Left ventricle myocardium inferior (tissue), 1 donor: ENCODE data around the gene MYT1. TPM values are rescaled to one million over a fixed set of nuclear protein-coding genes. Genes with fewer than 3 reads are reported as not detected.

ENCODE experiments used
- DNase-seq: peaks from one replicate; pipeline ENCODE4 v3.0.0-alpha.2; 2020
- H3K27ac ChIP-seq: fragments of 200-600 bp; replicated peaks from 2 replicates; pipeline ENCODE4 v1.8.0; 2021
- H3K27me3 ChIP-seq: fragments of 200-600 bp; 2 replicates; pipeline ENCODE4 v1.8.0; 2021; ENCODE audit warnings: low read depth
- H3K36me3 ChIP-seq: fragments of 200-600 bp; 2 replicates; pipeline ENCODE4 v1.8.0; 2021
- H3K4me1 ChIP-seq: fragments of 200-600 bp; 2 replicates; pipeline ENCODE4 v1.8.0; 2021
- H3K4me3 ChIP-seq: fragments of 200-600 bp; 2 replicates; pipeline ENCODE4 v1.8.0; 2021; ENCODE audit warnings: mild to moderate bottlenecking, moderate library complexity
- H3K9me3 ChIP-seq: fragments of 200-600 bp; replicated peaks from 2 replicates; pipeline ENCODE4 v1.8.0; 2021
- intact Hi-C: fragments of 100-400 bp; cut with micrococcal nuclease; formaldehyde crosslinking; loops from one replicate; pipeline ENCODE4 v1.11.0; 2022
- total RNA-seq: library from RNA; stranded (reverse); fragmentation: NEBNext Ultra II Directional; extraction: Animal tissue kit (Norgen Biotek cat#: 25700); gene quantifications from one replicate; pipeline ENCODE4 v1.2.1, GENCODE V29; 2021
- TF ChIP-seq, protein P1 (sequence below): fragments of 200-600 bp; IDR thresholded peaks from 2 replicates; pipeline ENCODE4 v1.8.0; 2021; ENCODE audit warnings: antibody characterized with exemption, mild to moderate bottlenecking, borderline replicate concordance
- donor health status: DM: no; HTN: yes; CAD: no; lungs with severe emphysema.

MYT1 gene
- total RNA-seq, 1 donor from 2014 or later: 0.11 TPM

DNA sequence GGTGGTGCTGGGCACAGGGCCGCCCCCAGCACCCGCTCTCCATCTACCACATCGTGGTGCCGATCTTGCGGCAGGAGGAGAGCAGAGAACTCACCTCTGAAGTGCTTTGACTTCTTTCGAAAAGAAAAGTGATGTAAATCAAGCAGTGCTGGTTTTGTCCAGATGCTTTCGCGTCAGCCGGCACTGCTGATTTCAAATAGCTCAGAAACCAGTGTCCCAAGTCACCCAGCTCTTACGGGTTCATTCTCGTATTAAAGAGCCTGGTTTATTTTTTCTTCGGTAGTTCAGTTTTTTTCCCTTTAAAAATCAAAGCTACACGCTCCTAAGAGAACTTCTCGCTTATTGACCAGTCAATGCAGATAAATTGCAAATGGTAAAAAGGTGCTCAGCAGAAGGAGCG lies 32.1 kb downstream of the MYT1 start:
- TF ChIP-seq, protein P1, sequence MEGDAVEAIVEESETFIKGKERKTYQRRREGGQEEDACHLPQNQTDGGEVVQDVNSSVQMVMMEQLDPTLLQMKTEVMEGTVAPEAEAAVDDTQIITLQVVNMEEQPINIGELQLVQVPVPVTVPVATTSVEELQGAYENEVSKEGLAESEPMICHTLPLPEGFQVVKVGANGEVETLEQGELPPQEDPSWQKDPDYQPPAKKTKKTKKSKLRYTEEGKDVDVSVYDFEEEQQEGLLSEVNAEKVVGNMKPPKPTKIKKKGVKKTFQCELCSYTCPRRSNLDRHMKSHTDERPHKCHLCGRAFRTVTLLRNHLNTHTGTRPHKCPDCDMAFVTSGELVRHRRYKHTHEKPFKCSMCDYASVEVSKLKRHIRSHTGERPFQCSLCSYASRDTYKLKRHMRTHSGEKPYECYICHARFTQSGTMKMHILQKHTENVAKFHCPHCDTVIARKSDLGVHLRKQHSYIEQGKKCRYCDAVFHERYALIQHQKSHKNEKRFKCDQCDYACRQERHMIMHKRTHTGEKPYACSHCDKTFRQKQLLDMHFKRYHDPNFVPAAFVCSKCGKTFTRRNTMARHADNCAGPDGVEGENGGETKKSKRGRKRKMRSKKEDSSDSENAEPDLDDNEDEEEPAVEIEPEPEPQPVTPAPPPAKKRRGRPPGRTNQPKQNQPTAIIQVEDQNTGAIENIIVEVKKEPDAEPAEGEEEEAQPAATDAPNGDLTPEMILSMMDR: no peak
- no peak for DNase-seq

DNA sequence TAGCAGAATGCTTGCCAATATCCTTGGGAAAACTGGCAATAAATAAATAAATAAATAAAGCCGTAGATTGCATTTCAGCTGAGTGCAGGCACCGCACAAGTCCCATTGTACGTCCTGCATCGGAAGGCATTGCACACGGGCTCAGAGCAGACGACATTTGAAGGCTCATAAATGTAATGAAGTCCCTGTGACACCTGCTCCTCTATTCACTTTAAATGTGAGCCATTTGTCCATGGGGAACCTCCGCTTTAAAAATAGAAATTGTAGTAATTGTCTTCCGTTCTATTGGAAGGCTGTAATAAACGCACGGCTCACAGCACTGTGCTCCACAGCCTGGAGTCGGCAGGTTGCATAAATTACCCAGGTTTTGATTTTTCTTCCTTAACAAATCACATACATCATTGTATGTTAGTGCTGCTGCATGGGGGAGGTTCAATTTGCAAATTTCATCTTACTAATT lies 32.6 kb downstream of the MYT1 start:
- TF ChIP-seq, protein P1: no peak
- Histone ChIP-seq H3K4me1 (no peaks in the 10 kb centered on the region), H3K27me3 (peaks cover 86% of the 10 kb centered on the region), H3K27ac (no peak overlapping the region), H3K4me3 (no peak overlapping the region), H3K36me3 (no peaks in the 10 kb centered on the region), H3K9me3 (no peaks in the 10 kb centered on the region)
- intact Hi-C loops: no loop called here
- DNase-seq: no peak

More for the DNA sequence above, 32.1 kb downstream of the MYT1 start:
- H3K4me3 ChIP-seq: no peak overlapping the region
- H3K27ac ChIP-seq: no peak overlapping the region
- intact Hi-C loops: no loop called here
- H3K36me3 ChIP-seq: no peaks in the 10 kb centered on the region
- H3K27me3 ChIP-seq: peaks cover 91% of the 10 kb centered on the region
- no peaks in the 10 kb centered on the region for H3K9me3 ChIP-seq
- H3K4me1 ChIP-seq: no peaks in the 10 kb centered on the region

DNA sequence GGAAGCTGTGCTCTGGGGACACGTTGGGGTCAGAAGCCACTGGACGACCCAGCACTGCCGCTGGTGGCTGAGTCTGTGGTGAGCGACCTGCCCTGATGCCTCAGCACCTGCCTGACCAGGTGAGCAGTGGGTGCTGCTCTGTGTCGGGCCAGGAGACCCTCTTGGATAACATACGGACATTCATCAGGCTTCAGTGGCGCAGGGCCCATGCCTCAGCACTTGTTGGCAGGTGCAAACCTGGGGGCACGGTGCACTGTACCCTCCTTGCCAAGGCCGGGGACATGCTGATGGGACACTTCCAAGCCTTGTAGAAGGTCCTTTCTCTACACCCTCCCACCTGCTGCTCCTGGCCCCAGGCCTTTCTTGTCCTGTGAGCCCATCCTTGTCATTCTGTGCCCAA lies 34.1 kb downstream of the MYT1 start:
- no peaks in the 10 kb centered on the region for H3K4me1 ChIP-seq
- no peak overlapping the region for H3K4me3 ChIP-seq
- no peaks in the 10 kb centered on the region for H3K9me3 ChIP-seq
- peaks cover 81% of the 10 kb centered on the region for H3K27me3 ChIP-seq
- H3K36me3 ChIP-seq: no peaks in the 10 kb centered on the region
- no peak for DNase-seq
- TF ChIP-seq, protein P1: no peak
- intact Hi-C loops: no loop called here
- no peak overlapping the region for H3K27ac ChIP-seq

GRCh38 chr20:64199395-64199794 lies 35.1 kb downstream of the MYT1 start:
- H3K27me3 ChIP-seq: peaks cover 80% of the 10 kb centered on the region

DNA sequence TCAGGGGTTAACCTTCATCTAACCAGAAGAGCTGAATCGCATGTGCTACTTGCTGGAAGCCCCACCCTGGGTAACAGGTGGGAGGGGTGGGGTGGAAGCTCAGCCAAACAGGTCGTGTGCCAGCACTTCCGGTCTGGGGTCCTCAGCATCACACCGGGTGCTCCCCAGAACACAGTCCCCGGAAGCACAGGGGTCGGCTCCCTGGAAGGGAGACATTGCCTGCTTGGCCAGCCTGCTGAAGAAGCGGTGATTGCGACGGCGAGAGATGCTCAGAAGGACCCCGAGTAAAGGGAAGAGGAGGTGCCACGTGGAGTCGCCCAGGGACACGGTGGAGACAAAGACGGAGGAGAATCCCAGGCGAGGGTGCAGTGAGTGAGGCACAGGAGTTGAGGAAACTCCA lies 36.5 kb downstream of the MYT1 start:
- no peak for DNase-seq
- Histone ChIP-seq H3K27me3 (peaks cover 82% of the 10 kb centered on the region), H3K4me1 (no peaks in the 10 kb centered on the region), H3K9me3 (no peaks in the 10 kb centered on the region), H3K4me3 (no peak overlapping the region), H3K36me3 (no peaks in the 10 kb centered on the region), H3K27ac (no peak overlapping the region)
- TF ChIP-seq, protein P1: no peak
- intact Hi-C loops: no loop called here

More at GRCh38 chr20:64199395-64199794, 35.1 kb downstream of the MYT1 start:
- H3K4me3 ChIP-seq: no peak overlapping the region
- TF ChIP-seq, protein P1: no peak
- no peaks in the 10 kb centered on the region for H3K36me3 ChIP-seq
- H3K9me3 ChIP-seq: no peaks in the 10 kb centered on the region
- no peak overlapping the region for H3K27ac ChIP-seq
- no peak for DNase-seq
- intact Hi-C loops: no loop called here
- H3K4me1 ChIP-seq: no peaks in the 10 kb centered on the region
